BJ (cell line): ENCODE measurements around the gene ATP2C2. TPM values are rescaled to one million over a fixed set of nuclear protein-coding genes. Genes with fewer than 3 reads are reported as not detected.

ENCODE experiments used
- CTCF ChIA-PET: fragments of 350-600 bp; formaldehyde crosslinking; extraction: SDS; loops from one replicate; lab custom pipeline; 2021; ENCODE audit warnings: antibody characterized with exemption, inconsistent platforms; lab: Yijun Ruan, JAX
- POLR2A ChIA-PET: fragments of 300-600 bp; sonication (Branson Sonifier 250); formaldehyde crosslinking; extraction: SDS; loops from one replicate; lab custom pipeline; 2021; ENCODE audit warnings: antibody characterized with exemption; lab: Charles Lee
- DNase-seq: peaks from one replicate; pipeline ENCODE4 v3.0.0-alpha.2; 2011; ENCODE audit warnings: low read depth
- H3K27me3 ChIP-seq: 2 replicates; pipeline ENCODE4 v1.6.0; 2011; ENCODE audit warnings: low read length; ENCODE audit not compliant: control insufficient read depth, insufficient read depth
- H3K36me3 ChIP-seq: 2 replicates; pipeline ENCODE4 v1.5.1; 2011; ENCODE audit warnings: low read length; ENCODE audit not compliant: control insufficient read depth, insufficient read depth
- H3K4me3 ChIP-seq: 2 replicates; pipeline ENCODE4 v1.5.1; 2011; ENCODE audit warnings: low read depth, mild to moderate bottlenecking, control low read depth, low read length
- polyA plus RNA-seq: library from polyadenylated mRNA; depleted of rRNA; stranded (reverse); fragments of >200 nt; gene quantifications from 2 replicates; pipeline ENCODE4 v1.2.3, GENCODE V29; 2011
- TF ChIP-seq, protein P1 (sequence below): IDR thresholded peaks from 2 replicates; pipeline ENCODE4 v1.5.1; 2011; ENCODE audit warnings: low read depth, mild to moderate bottlenecking, control low read depth, inconsistent platforms, low read length, moderate library complexity; ENCODE audit not compliant: insufficient read depth

ATP2C2 gene
- polyA plus RNA-seq, 1 experiment = not detected

DNA sequence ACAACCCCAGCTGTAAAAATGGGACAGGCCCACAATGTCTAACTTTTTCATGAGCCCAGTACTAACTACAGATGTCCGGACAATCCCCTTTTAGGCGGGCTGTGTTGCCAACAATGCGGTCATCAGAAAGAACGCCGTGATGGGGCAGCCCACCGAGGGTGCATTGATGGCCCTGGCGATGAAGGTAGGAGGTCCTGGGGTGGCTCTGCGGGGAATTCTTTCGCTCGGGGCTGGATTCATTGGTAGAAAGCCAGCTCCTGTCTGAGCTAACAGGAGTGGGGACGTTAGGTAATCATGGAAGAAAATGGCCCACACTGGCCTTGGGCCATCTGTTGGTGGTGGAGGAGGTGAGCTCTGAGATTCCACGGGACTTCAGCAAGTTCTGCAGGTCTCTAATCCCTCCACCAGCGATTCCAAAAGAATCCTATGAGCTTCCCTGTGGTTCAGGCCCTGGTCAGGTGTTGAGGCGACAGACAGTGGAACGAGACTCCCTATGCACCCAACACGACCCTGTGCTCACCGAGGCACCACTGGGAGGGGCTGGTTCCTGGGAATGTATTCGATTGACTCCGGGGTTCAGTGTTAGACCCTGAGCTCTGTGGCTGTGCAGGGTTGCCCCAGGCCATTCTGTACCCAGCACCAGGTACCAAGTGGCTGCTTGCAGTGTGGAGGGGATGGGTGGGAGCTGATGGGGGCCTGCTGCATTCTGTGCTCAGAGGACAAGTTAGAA is 74.2 kb downstream of the ATP2C2 start:
- H3K27me3 ChIP-seq = peaks cover 7% of the 10 kb centered on the region
- TF ChIP-seq, protein P1, sequence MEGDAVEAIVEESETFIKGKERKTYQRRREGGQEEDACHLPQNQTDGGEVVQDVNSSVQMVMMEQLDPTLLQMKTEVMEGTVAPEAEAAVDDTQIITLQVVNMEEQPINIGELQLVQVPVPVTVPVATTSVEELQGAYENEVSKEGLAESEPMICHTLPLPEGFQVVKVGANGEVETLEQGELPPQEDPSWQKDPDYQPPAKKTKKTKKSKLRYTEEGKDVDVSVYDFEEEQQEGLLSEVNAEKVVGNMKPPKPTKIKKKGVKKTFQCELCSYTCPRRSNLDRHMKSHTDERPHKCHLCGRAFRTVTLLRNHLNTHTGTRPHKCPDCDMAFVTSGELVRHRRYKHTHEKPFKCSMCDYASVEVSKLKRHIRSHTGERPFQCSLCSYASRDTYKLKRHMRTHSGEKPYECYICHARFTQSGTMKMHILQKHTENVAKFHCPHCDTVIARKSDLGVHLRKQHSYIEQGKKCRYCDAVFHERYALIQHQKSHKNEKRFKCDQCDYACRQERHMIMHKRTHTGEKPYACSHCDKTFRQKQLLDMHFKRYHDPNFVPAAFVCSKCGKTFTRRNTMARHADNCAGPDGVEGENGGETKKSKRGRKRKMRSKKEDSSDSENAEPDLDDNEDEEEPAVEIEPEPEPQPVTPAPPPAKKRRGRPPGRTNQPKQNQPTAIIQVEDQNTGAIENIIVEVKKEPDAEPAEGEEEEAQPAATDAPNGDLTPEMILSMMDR = no peak
- no peak for DNase-seq
- H3K4me3 ChIP-seq = no peak overlapping the region
- H3K36me3 ChIP-seq = no peaks in the 10 kb centered on the region
- CTCF ChIA-PET = interaction anchor here (2.0 kb wide), 1 partner anchor 11 kb away, joined by 6 read pairs; no protein-coding TSS in a partner anchor
- POLR2A ChIA-PET = no interaction called here

- CTCF ChIA-PET = interaction anchor here (2.0 kb wide), 1 partner anchor 10 kb away, joined by 6 read pairs; no protein-coding TSS in a partner anchor
Measured at GRCh38 chr16:84443166-84443802, 74.9 kb downstream of the ATP2C2 start.

DNA sequence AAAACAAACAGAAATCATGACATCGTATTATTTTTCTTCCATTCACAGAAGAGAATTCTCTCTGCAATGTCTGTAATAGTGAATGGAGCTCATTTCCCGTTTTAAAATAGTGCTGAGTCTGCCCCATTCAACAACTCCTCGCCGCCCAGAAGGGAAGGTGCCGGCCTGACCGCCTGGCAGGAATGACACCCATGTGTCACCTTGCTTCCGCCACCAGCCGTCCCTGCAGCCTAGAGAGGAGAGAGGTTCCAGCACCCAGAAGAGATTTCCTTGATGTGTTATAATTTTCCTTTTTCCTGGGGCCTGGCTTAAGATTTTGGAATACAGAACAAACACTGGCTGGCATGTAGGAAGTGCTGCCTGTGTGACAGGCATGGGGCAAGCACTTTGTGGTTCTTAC is 76.1 kb downstream of the ATP2C2 start:
- Histone ChIP-seq H3K4me3 (no peak overlapping the region), H3K27me3 (peaks cover 3% of the 10 kb centered on the region), H3K36me3 (no peaks in the 10 kb centered on the region)
- DNase-seq = no peak
- TF ChIP-seq, protein P1 = no peak
- ChIA-PET CTCF (interaction anchor here (0.7 to 2.0 kb wide), 2 partner anchors 9 to 167 kb away, joined by 4 to 6 read pairs; no protein-coding TSS in a partner anchor), POLR2A (no interaction called here)

More at GRCh38 chr16:84443166-84443802, 74.9 kb downstream of the ATP2C2 start:
- Histone ChIP-seq H3K36me3 (no peaks in the 10 kb centered on the region), H3K27me3 (peaks cover 7% of the 10 kb centered on the region), H3K4me3 (no peak overlapping the region)
- POLR2A ChIA-PET = no interaction called here
- TF ChIP-seq, protein P1 = no peak
- no peak for DNase-seq

DNA sequence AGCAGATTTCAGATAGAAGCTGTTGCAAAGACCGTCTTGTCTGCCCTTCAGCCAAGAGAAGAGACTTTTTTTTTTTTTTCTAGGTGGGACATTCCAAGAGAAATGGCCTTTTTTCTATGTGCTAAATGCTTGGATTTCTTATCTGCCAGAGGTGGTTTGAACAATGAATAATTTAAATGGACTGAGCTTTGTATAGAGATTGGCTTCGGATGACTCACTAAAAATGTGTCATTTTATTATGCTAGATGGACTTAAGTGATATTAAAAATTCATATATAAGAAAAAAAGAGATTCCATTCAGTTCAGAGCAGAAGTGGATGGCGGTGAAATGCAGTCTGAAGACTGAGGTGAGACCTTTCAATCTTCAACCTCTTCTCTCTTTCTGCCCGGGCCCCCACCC is 77.7 kb downstream of the ATP2C2 start:
- ChIA-PET POLR2A (no interaction called here), CTCF (no interaction called here)
- TF ChIP-seq, protein P1 = no peak
- peaks cover 3% of the 10 kb centered on the region for H3K27me3 ChIP-seq
- H3K4me3 ChIP-seq = no peak overlapping the region
- H3K36me3 ChIP-seq = no peaks in the 10 kb centered on the region
- DNase-seq = no peak
